GM12878 (cell line): ENCODE measurements around the gene TULP4.

ENCODE experiments used
- ATF3 ChIP-seq: IDR thresholded peaks from 2 replicates; pipeline ENCODE4 v1.6.1; 2011; ENCODE audit warnings: low read depth, mild to moderate bottlenecking, low read length, moderate library complexity, borderline replicate concordance; ENCODE audit errors: extremely low read depth
- EZH2 ChIP-seq: IDR thresholded peaks from 2 replicates; pipeline ENCODE4 v1.6.1; 2012; ENCODE audit warnings: low read depth, mild to moderate bottlenecking, control low read depth, inconsistent platforms, low read length, borderline replicate concordance; ENCODE audit not compliant: control insufficient read depth
- MAX ChIP-seq: IDR thresholded peaks from 2 replicates; pipeline ENCODE4 v1.6.1; 2012; ENCODE audit warnings: low read depth, low read length, improper control_type of control experiment
- SIN3A ChIP-seq: IDR thresholded peaks from 2 replicates; pipeline ENCODE4 v1.6.1; 2012; ENCODE audit warnings: low read depth, low read length, improper control_type of control experiment
- SIX5 ChIP-seq: IDR thresholded peaks from 2 replicates; pipeline ENCODE4 v1.6.1; 2011; ENCODE audit warnings: mild to moderate bottlenecking, low read depth, low read length, moderate library complexity; ENCODE audit not compliant: severe bottlenecking
- TCF7 ChIP-seq: IDR thresholded peaks from 2 replicates; pipeline ENCODE4 v1.6.1; 2014; ENCODE audit warnings: antibody characterized with exemption, borderline replicate concordance

- TF ChIP-seq SIN3A (no peak), ATF3 (no peak), EZH2 (no peak), MAX (no peak), SIX5 (no peak), TCF7 (no peak)
Observed at GRCh38 chr6:158366363-158366762, 54.1 kb downstream of the TULP4 start.
